Mesenchymal stem cell (in vitro differentiated cells and primary cell): ENCODE measurements around the gene RGPD4.
"Not testable (repeated sequence)": the region's sequence is repeated elsewhere in the genome, so short reads cannot be mapped to it uniquely, and the experiment has no call there.

Experiments
- DNase-seq: peaks from one replicate; pipeline ENCODE4 v3.0.0-alpha.2; 2013
- H2AFZ ChIP-seq: one replicate; pipeline ENCODE4 v1.6.1; 2013; ENCODE audit warnings: low read depth, mild to moderate bottlenecking, control low read depth, inconsistent platforms, low read length, moderate library complexity
- H2AK5ac ChIP-seq: 2 replicates; pipeline ENCODE4 v1.6.1; 2013; ENCODE audit warnings: low read length, moderate library complexity, mild to moderate bottlenecking, inconsistent platforms; ENCODE audit not compliant: severe bottlenecking
- H2BK120ac ChIP-seq: one replicate; pipeline ENCODE4 v1.6.1; 2013; ENCODE audit warnings: low read depth, mild to moderate bottlenecking, inconsistent platforms, low read length, moderate library complexity
- H2BK12ac ChIP-seq, 2 experiments: one replicate each; pipeline ENCODE4 v1.6.1; 2013; ENCODE audit warnings: inconsistent platforms in 2 of 2, low read length in 2 of 2, mild to moderate bottlenecking in 2 of 2, moderate library complexity in 2 of 2, control low read depth in 1 of 2
- H2BK15ac ChIP-seq: one replicate; pipeline ENCODE4 v1.6.1; 2013; ENCODE audit warnings: mild to moderate bottlenecking, low read depth, inconsistent platforms; ENCODE audit not compliant: poor library complexity, severe bottlenecking
- H2BK5ac ChIP-seq: 2 replicates; pipeline ENCODE4 v1.6.1; 2013; ENCODE audit warnings: low read depth, mild to moderate bottlenecking, low read length, control low read depth, inconsistent platforms; ENCODE audit not compliant: poor library complexity, severe bottlenecking
- H3K14ac ChIP-seq, 2 experiments: one replicate each; pipeline ENCODE4 v1.6.1; 2013; ENCODE audit warnings: inconsistent platforms in 2 of 2, low read length in 2 of 2, control low read depth in 1 of 2, mild to moderate bottlenecking in 1 of 2, moderate library complexity in 1 of 2
- H3K18ac ChIP-seq, 2 experiments: one replicate each; pipeline ENCODE4 v1.6.1; 2013; ENCODE audit warnings: inconsistent platforms in 2 of 2, low read length in 2 of 2, control low read depth in 1 of 2, low read depth in 1 of 2, mild to moderate bottlenecking in 1 of 2
- H3K23ac ChIP-seq, 2 experiments: one replicate each; pipeline ENCODE4 v1.6.1; 2013; ENCODE audit warnings: inconsistent platforms in 2 of 2, low read length in 2 of 2, mild to moderate bottlenecking in 2 of 2, moderate library complexity in 2 of 2, control low read depth in 1 of 2
- H3K27ac ChIP-seq: 2 replicates; pipeline ENCODE4 v1.5.1; 2013; ENCODE audit warnings: mild to moderate bottlenecking, moderate library complexity, low read length, control low read depth, inconsistent platforms; ENCODE audit not compliant: poor library complexity, severe bottlenecking
- H3K27me3 ChIP-seq, 2 experiments: 2 replicates each; pipeline versions ENCODE4 v1.6.1 to v1.7.0; 2013; ENCODE audit warnings: low read length in 2 of 2, mild to moderate bottlenecking in 2 of 2, moderate library complexity in 2 of 2, control low read depth in 1 of 2, inconsistent platforms in 1 of 2; ENCODE audit not compliant: control insufficient read depth in 1 of 2, insufficient read depth in 1 of 2
- H3K36me3 ChIP-seq, 2 experiments: 2 replicates each; pipeline versions ENCODE4 v1.6.1 to v1.7.0; 2013; ENCODE audit warnings: low read length in 2 of 2, control low read depth in 1 of 2, inconsistent platforms in 1 of 2, low read depth in 1 of 2, mild to moderate bottlenecking in 1 of 2; ENCODE audit not compliant: insufficient read depth in 2 of 2, control insufficient read depth in 1 of 2
- H3K4ac ChIP-seq, 2 experiments: one replicate each; pipeline ENCODE4 v1.6.1; 2013; ENCODE audit warnings: inconsistent platforms in 2 of 2, low read length in 2 of 2, mild to moderate bottlenecking in 2 of 2, moderate library complexity in 2 of 2, control low read depth in 1 of 2, low read depth in 1 of 2
- H3K4me1 ChIP-seq: 2 replicates; pipeline ENCODE4 v1.6.1; 2013; ENCODE audit warnings: low read depth, low read length, control low read depth; ENCODE audit not compliant: control insufficient read depth, insufficient read depth
- H3K4me2 ChIP-seq: 2 replicates; pipeline ENCODE4 v1.6.1; 2013; ENCODE audit warnings: low read length, mild to moderate bottlenecking, inconsistent platforms; ENCODE audit not compliant: poor library complexity, severe bottlenecking
- H3K4me3 ChIP-seq, 2 experiments: 2 replicates each; pipeline versions ENCODE4 v1.5.1 to v1.7.0; 2013; ENCODE audit warnings: low read length in 2 of 2, mild to moderate bottlenecking in 2 of 2, control low read depth in 1 of 2, low read depth in 1 of 2; ENCODE audit not compliant: insufficient read depth in 1 of 2
- H3K79me1 ChIP-seq: replicated peaks from 2 replicates; pipeline ENCODE4 v1.6.1; 2013; ENCODE audit warnings: mild to moderate bottlenecking, control low read depth, low read length, inconsistent platforms; ENCODE audit not compliant: poor library complexity, severe bottlenecking
- H3K9ac ChIP-seq: 2 replicates; pipeline ENCODE4 v1.7.0; 2013; ENCODE audit warnings: mild to moderate bottlenecking, low read length, moderate library complexity
- H3K9me3 ChIP-seq: 2 replicates; pipeline ENCODE4 v1.7.0; 2013; ENCODE audit warnings: mild to moderate bottlenecking, low read length; ENCODE audit not compliant: control insufficient read depth
- H4K8ac ChIP-seq: one replicate; pipeline ENCODE4 v1.6.1; 2013; ENCODE audit warnings: inconsistent platforms, mild to moderate bottlenecking, low read length, moderate library complexity
- H4K91ac ChIP-seq: one replicate; pipeline ENCODE4 v1.6.1; 2013; ENCODE audit warnings: mild to moderate bottlenecking, low read length, inconsistent platforms
- WGBS: methylation state at CpG from one replicate; pipeline ENCODE4 v1.1.7; 2013; ENCODE audit warnings: mixed read lengths; 5-methylcytosine and 5-hydroxymethylcytosine counted together

Gene RGPD4

DNA sequence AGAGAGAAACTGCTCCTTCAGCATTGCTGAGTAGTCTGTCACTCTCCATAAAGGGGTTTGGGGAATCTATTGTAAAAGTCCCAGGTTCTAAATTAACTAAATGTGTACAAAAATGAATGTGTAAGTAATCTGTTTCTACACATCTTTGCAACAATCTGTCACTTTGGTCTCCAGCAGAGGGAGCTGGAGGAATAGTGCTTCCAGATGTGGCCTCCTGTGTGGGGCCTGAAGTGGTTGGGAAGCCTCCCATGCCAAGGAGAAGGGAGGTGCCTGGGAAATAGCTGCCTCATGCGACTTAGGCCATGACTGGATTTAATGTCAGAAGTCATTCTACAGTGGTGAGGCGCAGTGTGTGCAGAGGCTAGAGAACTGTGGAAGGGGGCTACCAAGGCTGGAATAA is 89.4 kb downstream of the RGPD4 start:
- H3K27me3 ChIP-seq, H3K9me3 ChIP-seq, DNase-seq, H3K14ac ChIP-seq, H3K23ac ChIP-seq, H3K79me1 ChIP-seq, H2BK120ac ChIP-seq, H3K27ac ChIP-seq, H2BK5ac ChIP-seq, H2AK5ac ChIP-seq, H2BK12ac ChIP-seq, H4K91ac ChIP-seq, H3K9ac ChIP-seq, H3K4ac ChIP-seq, H4K8ac ChIP-seq, H3K36me3 ChIP-seq, H3K4me1 ChIP-seq, H3K4me3 ChIP-seq, H2BK15ac ChIP-seq, H2AFZ ChIP-seq, H3K18ac ChIP-seq, H3K4me2 ChIP-seq: not testable (repeated sequence)
- no CpG with 5 or more reads among the region's 2 CpGs for WGBS

DNA sequence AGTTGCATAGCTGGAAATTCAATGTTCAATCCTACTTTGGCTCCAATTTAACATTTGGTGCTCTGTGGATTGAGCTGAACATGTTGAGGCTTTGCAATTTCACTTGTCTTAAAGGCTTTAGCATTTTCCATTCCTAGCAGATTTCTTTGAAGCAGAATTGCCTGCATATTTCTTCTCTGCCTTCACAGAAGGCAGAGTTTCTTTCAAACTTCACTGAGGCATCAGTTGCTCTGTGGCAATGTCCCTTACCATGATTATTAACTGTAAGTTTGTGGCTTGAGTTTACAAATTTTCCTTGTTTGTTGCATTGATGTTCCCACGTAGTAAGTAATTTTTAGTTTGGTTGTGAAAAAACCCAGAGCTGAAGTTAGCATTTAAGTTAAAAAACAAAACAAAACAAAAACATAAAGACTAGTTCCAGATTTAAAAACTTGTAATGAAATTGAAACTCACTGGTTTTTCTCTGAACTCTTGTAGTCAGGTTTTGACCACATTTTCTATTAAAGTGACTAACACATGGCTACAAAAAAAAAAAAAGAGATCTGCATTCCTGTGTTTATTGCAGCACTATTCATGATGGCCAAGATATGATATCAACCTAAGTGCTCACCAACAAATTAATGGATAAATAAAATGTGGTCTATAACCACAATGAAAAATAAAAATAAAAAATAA is 90.1 kb downstream of the RGPD4 start:
- not testable (repeated sequence) for H3K27ac ChIP-seq, H3K79me1 ChIP-seq, H2BK15ac ChIP-seq, H2BK12ac ChIP-seq, H3K36me3 ChIP-seq, H3K18ac ChIP-seq, H4K91ac ChIP-seq, H3K9me3 ChIP-seq, DNase-seq, H2BK120ac ChIP-seq, H2AK5ac ChIP-seq, H3K14ac ChIP-seq, H3K23ac ChIP-seq, H3K4me2 ChIP-seq, H3K27me3 ChIP-seq, H2BK5ac ChIP-seq, H3K4ac ChIP-seq, H4K8ac ChIP-seq, H3K4me3 ChIP-seq, H3K9ac ChIP-seq, H3K4me1 ChIP-seq, H2AFZ ChIP-seq
- no CpG with 5 or more reads among the region's 1 CpG for WGBS

DNA sequence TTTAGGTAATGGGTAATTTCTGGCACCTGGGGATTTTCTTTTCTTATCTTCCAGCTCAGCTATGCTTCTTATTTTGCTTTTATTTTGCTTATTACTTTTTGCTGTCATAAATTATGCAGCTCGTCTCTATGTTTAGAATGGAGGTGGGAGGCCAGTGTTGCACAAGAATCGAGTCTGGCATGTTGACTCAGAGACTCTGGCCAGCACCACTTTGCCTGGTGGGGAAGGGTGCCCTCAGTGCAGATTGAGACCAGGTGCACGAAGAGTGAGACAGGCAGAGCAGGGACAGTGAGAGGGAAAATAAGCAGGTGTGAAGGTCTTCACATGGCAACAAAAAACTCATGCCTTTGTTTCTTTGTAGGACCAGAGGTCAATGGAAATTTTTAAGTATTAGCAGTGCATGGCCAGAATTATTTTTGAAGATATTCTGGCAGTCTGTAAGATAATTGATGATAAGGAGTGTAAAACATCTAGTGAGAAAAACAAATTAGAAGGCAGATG is 100.4 kb downstream of the RGPD4 start:
- H3K27ac ChIP-seq = no peak overlapping the region
- DNase-seq = no peak
- H3K4ac ChIP-seq = no peak overlapping the region
- no peak overlapping the region for H3K14ac ChIP-seq
- H3K9me3 ChIP-seq = no peaks in the 10 kb centered on the region
- H2BK5ac ChIP-seq = no peak overlapping the region
- peaks cover 0 to 4% of the 10 kb centered on the region in 2 experiments for H3K27me3 ChIP-seq
- no peak overlapping the region for H3K4me2 ChIP-seq
- no peaks in the 10 kb centered on the region for H3K4me1 ChIP-seq
- H2AK5ac ChIP-seq = no peak overlapping the region
- no peak overlapping the region for H3K4me3 ChIP-seq
- no peak overlapping the region for H4K8ac ChIP-seq
- no peak overlapping the region for H2BK15ac ChIP-seq
- H2AFZ ChIP-seq = no peak overlapping the region
- H3K23ac ChIP-seq = no peak overlapping the region
- no peak overlapping the region for H3K9ac ChIP-seq
- no peak overlapping the region for H3K18ac ChIP-seq
- no peaks in the 10 kb centered on the region for H3K36me3 ChIP-seq
- H3K79me1 ChIP-seq = no peaks in the 10 kb centered on the region
- H4K91ac ChIP-seq = no peak overlapping the region
- H2BK120ac ChIP-seq = no peak overlapping the region
- WGBS = 69% methylated on average over 3 of the region's 3 CpGs
- no peak overlapping the region for H2BK12ac ChIP-seq

DNA sequence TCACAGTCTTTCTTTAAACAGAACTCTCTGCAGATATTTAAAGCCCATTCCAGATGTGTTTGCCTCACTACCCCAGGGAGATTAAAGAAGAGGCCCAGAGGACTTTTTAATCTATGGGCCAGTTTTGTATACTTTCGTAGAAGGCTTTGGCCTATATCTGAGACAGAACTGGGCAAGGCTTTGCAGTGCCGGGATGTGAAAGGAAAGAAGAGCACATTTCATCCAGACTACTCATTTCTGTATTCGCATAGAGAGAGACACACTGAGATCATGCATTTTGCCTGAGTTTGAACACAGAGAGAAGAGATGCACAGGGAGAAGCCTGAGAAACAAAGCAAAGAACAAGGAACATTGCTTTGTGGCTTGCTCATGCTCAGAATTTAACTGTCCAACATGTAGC is 104.7 kb downstream of the RGPD4 start:
- no peak overlapping the region for H4K91ac ChIP-seq
- no peak overlapping the region for H4K8ac ChIP-seq
- no peak overlapping the region for H3K27ac ChIP-seq
- no peaks in the 10 kb centered on the region for H3K9me3 ChIP-seq
- no peak overlapping the region for H3K4me2 ChIP-seq
- no peak for DNase-seq
- no peak overlapping the region for H2AK5ac ChIP-seq
- H2AFZ ChIP-seq = no peak overlapping the region
- no peak overlapping the region for H2BK12ac ChIP-seq
- H2BK120ac ChIP-seq = no peak overlapping the region
- no peaks in the 10 kb centered on the region for H3K36me3 ChIP-seq
- H3K18ac ChIP-seq = no peak overlapping the region
- no peak overlapping the region for H3K4ac ChIP-seq
- no peak overlapping the region for H3K23ac ChIP-seq
- no peaks in the 10 kb centered on the region for H3K4me1 ChIP-seq
- WGBS = 89% methylated on average over 3 of the region's 3 CpGs
- H2BK5ac ChIP-seq = no peak overlapping the region
- H3K27me3 ChIP-seq = peaks cover 11 to 20% of the 10 kb centered on the region in 2 experiments
- no peak overlapping the region for H3K9ac ChIP-seq
- no peaks in the 10 kb centered on the region for H3K79me1 ChIP-seq
- no peak overlapping the region for H2BK15ac ChIP-seq
- H3K14ac ChIP-seq = no peak overlapping the region
- H3K4me3 ChIP-seq = no peak overlapping the region
